GM12892 (cell line): ENCODE measurements around the gene KLHL13.

Experiments
- POLR2A ChIP-seq: IDR thresholded peaks from 2 replicates; pipeline ENCODE4 v1.6.1; 2011; ENCODE audit warnings: low read depth, low read length, control low read depth
- POLR2AphosphoS5 ChIP-seq: IDR thresholded peaks from 2 replicates; pipeline ENCODE4 v1.6.1; 2011; ENCODE audit warnings: low read depth, low read length, control low read depth
- TAF1 ChIP-seq: IDR thresholded peaks from 2 replicates; pipeline ENCODE4 v1.6.1; 2011; ENCODE audit warnings: low read depth, mild to moderate bottlenecking, control low read depth, low read length, borderline replicate concordance

- TF ChIP-seq POLR2AphosphoS5 (no peak), TAF1 (no peak), POLR2A (no peak)
Measured at GRCh38 chrX:118100091-118100490, 16.5 kb downstream of the KLHL13 start.
